Measurements from ENCODE around the gene DLL4.
"Not testable (repeated sequence)": the region's sequence is repeated elsewhere in the genome, so short reads cannot be mapped to it uniquely, and the experiment has no call there.

Gene DLL4

GRCh38 chr15:40951764-40952163 is 22.6 kb downstream of the DLL4 start:
- POLR2A ChIA-PET = interaction anchor here (1.2 kb wide), 1 partner anchor 10 kb away, joined by 7 read pairs; no protein-coding TSS in a partner anchor
- 100% methylated on average over 2 of the region's 4 CpGs for WGBS (ENCODE audit: insufficient coverage)
- CTCF ChIA-PET = interaction anchor here (1.2 to 7.0 kb wide), 7 partner anchors 11 to 67 kb away, joined by 3 to 46 read pairs (median 6); no protein-coding TSS in a partner anchor

GRCh38 chr15:40952301-40952900 is 23.3 kb downstream of the DLL4 start:
- DNase-seq = no peak
- Histone ChIP-seq H3K4me3 (ENCODE audit: control insufficient read depth in 1 of 7, extremely low read depth in 1 of 7, insufficient read depth in 4 of 7, low read depth in 2 of 7, low read length in 6 of 7) (peak overlapping the region; percentile 38 to 83 (median 63)), H3K36me3 (ENCODE audit: control insufficient read depth in 4 of 4, insufficient read depth in 4 of 4, low read length in 3 of 4) (no peaks in the 10 kb centered on the region), H3K4me1 (ENCODE audit: control extremely low read depth in 1 of 4, control insufficient read depth in 4 of 4, insufficient read depth in 4 of 4, low read length in 3 of 4) (peaks cover 0 to 26% (median 19%) of the 10 kb centered on the region in 4 experiments), H3K9me3 (ENCODE audit: control extremely low read depth in 1 of 5, control insufficient read depth in 4 of 5, insufficient read depth in 2 of 5, low read depth in 1 of 5, low read length in 4 of 5) (no peaks in the 10 kb centered on the region), H3K27ac (ENCODE audit: insufficient read depth in 1 of 2, low read depth in 1 of 2, low read length in 2 of 2, poor library complexity in 1 of 2, severe bottlenecking in 2 of 2) (peak overlapping the region in 1 of 2 experiments; percentile 74), H3K27me3 (replicated peaks in 2 of 5; ENCODE audit: control insufficient read depth in 4 of 5, insufficient read depth in 5 of 5, low read length in 4 of 5) (peaks cover 0 to 8% (median 0%) of the 10 kb centered on the region in 5 experiments)
- POLR2A ChIA-PET = interaction anchor here (0.6 to 1.2 kb wide), 2 partner anchors 10 to 63 kb away, joined by 5 to 7 read pairs; no protein-coding TSS in a partner anchor
- CTCF ChIA-PET = interaction anchor here (1.0 to 7.0 kb wide), 7 partner anchors 9 to 66 kb away, joined by 3 to 46 read pairs (median 4); no protein-coding TSS in a partner anchor
- WGBS (ENCODE audit: insufficient coverage) = 57% methylated on average over 23 of the region's 23 CpGs

More at GRCh38 chr15:40951764-40952163, 22.6 kb downstream of the DLL4 start:
- no peak for DNase-seq
- H3K27ac ChIP-seq (ENCODE audit: insufficient read depth in 1 of 2, low read depth in 1 of 2, low read length in 2 of 2, poor library complexity in 1 of 2, severe bottlenecking in 2 of 2) = no peak overlapping the region
- H3K4me1 ChIP-seq (ENCODE audit: control extremely low read depth in 1 of 4, control insufficient read depth in 4 of 4, insufficient read depth in 4 of 4, low read length in 3 of 4) = peaks cover 0 to 26% (median 19%) of the 10 kb centered on the region in 4 experiments
- peaks cover 0 to 8% (median 0%) of the 10 kb centered on the region in 5 experiments for H3K27me3 ChIP-seq (replicated peaks in 2 of 5; ENCODE audit: control insufficient read depth in 4 of 5, insufficient read depth in 5 of 5, low read length in 4 of 5)
- no peaks in the 10 kb centered on the region for H3K9me3 ChIP-seq (ENCODE audit: control extremely low read depth in 1 of 5, control insufficient read depth in 4 of 5, insufficient read depth in 2 of 5, low read depth in 1 of 5, low read length in 4 of 5)
- H3K4me3 ChIP-seq (ENCODE audit: control insufficient read depth in 1 of 7, extremely low read depth in 1 of 7, insufficient read depth in 4 of 7, low read depth in 2 of 7, low read length in 6 of 7) = no peak overlapping the region
- H3K36me3 ChIP-seq (ENCODE audit: control insufficient read depth in 4 of 4, insufficient read depth in 4 of 4, low read length in 3 of 4) = no peaks in the 10 kb centered on the region

- H3K4me3 ChIP-seq (ENCODE audit: control insufficient read depth in 1 of 7, extremely low read depth in 1 of 7, insufficient read depth in 4 of 7, low read depth in 2 of 7, low read length in 6 of 7) = peak within 1 kb of the TSS; percentile 38 to 83 (median 63)
- no peaks in the 10 kb centered on the region for H3K9me3 ChIP-seq (ENCODE audit: control extremely low read depth in 1 of 5, control insufficient read depth in 4 of 5, insufficient read depth in 2 of 5, low read depth in 1 of 5, low read length in 4 of 5)
- WGBS (ENCODE audit: insufficient coverage) = under 1% methylated on average over 64 of the region's 72 CpGs
- H3K27me3 ChIP-seq (replicated peaks in 2 of 5; ENCODE audit: control insufficient read depth in 4 of 5, insufficient read depth in 5 of 5, low read length in 4 of 5) = peaks cover 0 to 8% (median 0%) of the 10 kb centered on the region in 5 experiments
- no peaks in the 10 kb centered on the region for H3K36me3 ChIP-seq (ENCODE audit: control insufficient read depth in 4 of 4, insufficient read depth in 4 of 4, low read length in 3 of 4)
- H3K4me1 ChIP-seq (ENCODE audit: control extremely low read depth in 1 of 4, control insufficient read depth in 4 of 4, insufficient read depth in 4 of 4, low read length in 3 of 4) = peaks cover 0 to 26% (median 19%) of the 10 kb centered on the region in 4 experiments
- peak; percentile 86 to 94 (median 94) for DNase-seq
- H3K27ac ChIP-seq (ENCODE audit: insufficient read depth in 1 of 2, low read depth in 1 of 2, low read length in 2 of 2, poor library complexity in 1 of 2, severe bottlenecking in 2 of 2) = peak within 1 kb of the TSS in 1 of 2 experiments; percentile 74
- ChIA-PET CTCF (interaction anchor here (1.0 to 7.0 kb wide), 6 partner anchors 9 to 65 kb away, joined by 3 to 46 read pairs (median 8); no protein-coding TSS in a partner anchor), POLR2A (no interaction called here)
Measured at GRCh38 chr15:40952901-40953712, 24.0 kb downstream of the DLL4 start, which contains the start of gene CHAC1. CHAC1 (plus strand) TSS chr15:40953471; CDS start chr15:40953584, 113 bp downstream.

- CTCF ChIA-PET = interaction anchor here (1.0 to 7.0 kb wide), 5 partner anchors 8 to 48 kb away, joined by 3 to 46 read pairs (median 14); no protein-coding TSS in a partner anchor
- H3K36me3 ChIP-seq (ENCODE audit: control insufficient read depth in 4 of 4, insufficient read depth in 4 of 4, low read length in 3 of 4) = no peaks in the 10 kb centered on the region
- peak overlapping the region; percentile 38 to 83 (median 63) for H3K4me3 ChIP-seq (ENCODE audit: control insufficient read depth in 1 of 7, extremely low read depth in 1 of 7, insufficient read depth in 4 of 7, low read depth in 2 of 7, low read length in 6 of 7)
- H3K9me3 ChIP-seq (ENCODE audit: control extremely low read depth in 1 of 5, control insufficient read depth in 4 of 5, insufficient read depth in 2 of 5, low read depth in 1 of 5, low read length in 4 of 5) = no peaks in the 10 kb centered on the region
- no peak for DNase-seq
- POLR2A ChIA-PET = interaction anchor here (0.6 to 1.2 kb wide), 3 partner anchors 12 to 126 kb away, joined by 3 to 5 read pairs (median 4); no protein-coding TSS in a partner anchor
- no peak overlapping the region for H3K27ac ChIP-seq (ENCODE audit: insufficient read depth in 1 of 2, low read depth in 1 of 2, low read length in 2 of 2, poor library complexity in 1 of 2, severe bottlenecking in 2 of 2)
- H3K27me3 ChIP-seq (replicated peaks in 2 of 5; ENCODE audit: control insufficient read depth in 4 of 5, insufficient read depth in 5 of 5, low read length in 4 of 5) = peaks cover 0 to 8% (median 0%) of the 10 kb centered on the region in 5 experiments
- 20% methylated on average over 10 of the region's 17 CpGs for WGBS (ENCODE audit: insufficient coverage)
- H3K4me1 ChIP-seq (ENCODE audit: control extremely low read depth in 1 of 4, control insufficient read depth in 4 of 4, insufficient read depth in 4 of 4, low read length in 3 of 4) = peaks cover 0 to 26% (median 19%) of the 10 kb centered on the region in 4 experiments
Measured at GRCh38 chr15:40953713-40954074, 24.6 kb downstream of the DLL4 start.

GRCh38 chr15:40954158-40954848 is 25.2 kb downstream of the DLL4 start:
- ChIA-PET POLR2A (interaction anchor here (0.6 to 1.6 kb wide), 4 partner anchors 11 to 126 kb away, joined by 3 to 5 read pairs (median 4); no protein-coding TSS in a partner anchor), CTCF (interaction anchor here (1.2 to 7.0 kb wide), 5 partner anchors 9 to 48 kb away, joined by 3 to 46 read pairs (median 14); no protein-coding TSS in a partner anchor)
- peak overlapping the region in 2 of 7 experiments; percentile 70 to 83 for H3K4me3 ChIP-seq (ENCODE audit: control insufficient read depth in 1 of 7, extremely low read depth in 1 of 7, insufficient read depth in 4 of 7, low read depth in 2 of 7, low read length in 6 of 7)
- not testable (repeated sequence) for DNase-seq; H3K9me3 ChIP-seq (ENCODE audit: control extremely low read depth in 1 of 5, control insufficient read depth in 4 of 5, insufficient read depth in 2 of 5, low read depth in 1 of 5, low read length in 4 of 5); H3K27ac ChIP-seq (ENCODE audit: insufficient read depth in 1 of 2, low read depth in 1 of 2, low read length in 2 of 2, poor library complexity in 1 of 2, severe bottlenecking in 2 of 2); H3K27me3 ChIP-seq (replicated peaks in 2 of 5; ENCODE audit: control insufficient read depth in 4 of 5, insufficient read depth in 5 of 5, low read length in 4 of 5); H3K36me3 ChIP-seq (ENCODE audit: control insufficient read depth in 4 of 4, insufficient read depth in 4 of 4, low read length in 3 of 4)
- H3K4me1 ChIP-seq (ENCODE audit: control extremely low read depth in 1 of 4, control insufficient read depth in 4 of 4, insufficient read depth in 4 of 4, low read length in 3 of 4) = peaks cover 0 to 23% (median 19%) of the 10 kb centered on the region in 4 experiments
- 74% methylated on average over 7 of the region's 8 CpGs for WGBS (ENCODE audit: insufficient coverage)

- Histone ChIP-seq H3K27ac (ENCODE audit: insufficient read depth in 1 of 2, low read depth in 1 of 2, low read length in 2 of 2, poor library complexity in 1 of 2, severe bottlenecking in 2 of 2) (no peak overlapping the region), H3K36me3 (ENCODE audit: control insufficient read depth in 4 of 4, insufficient read depth in 4 of 4, low read length in 3 of 4) (no peaks in the 10 kb centered on the region), H3K9me3 (ENCODE audit: control extremely low read depth in 1 of 5, control insufficient read depth in 4 of 5, insufficient read depth in 2 of 5, low read depth in 1 of 5, low read length in 4 of 5) (no peaks in the 10 kb centered on the region), H3K4me3 (ENCODE audit: control insufficient read depth in 1 of 7, extremely low read depth in 1 of 7, insufficient read depth in 4 of 7, low read depth in 2 of 7, low read length in 6 of 7) (no peak overlapping the region), H3K4me1 (ENCODE audit: control extremely low read depth in 1 of 4, control insufficient read depth in 4 of 4, insufficient read depth in 4 of 4, low read length in 3 of 4) (peaks cover 0 to 29% (median 28%) of the 10 kb centered on the region in 4 experiments), H3K27me3 (replicated peaks in 2 of 5; ENCODE audit: control insufficient read depth in 4 of 5, insufficient read depth in 5 of 5, low read length in 4 of 5) (peaks cover 0 to 8% (median 0%) of the 10 kb centered on the region in 5 experiments)
- ChIA-PET POLR2A (interaction anchor here (1.6 kb wide), 1 partner anchor 14 kb away, joined by 3 read pairs; no protein-coding TSS in a partner anchor), CTCF (interaction anchor here (1.2 to 7.0 kb wide), 5 partner anchors 8 to 49 kb away, joined by 3 to 46 read pairs (median 7); no protein-coding TSS in a partner anchor)
- no peak for DNase-seq
- 90% methylated on average over 17 of the region's 20 CpGs for WGBS (ENCODE audit: insufficient coverage)
Measured at GRCh38 chr15:40955141-40955903, 26.2 kb downstream of the DLL4 start.

All from common myeloid progenitor, CD34-positive (primary cell).